Testis (tissue), 3 donors: Measurements from ENCODE around the gene DRD5. TPM values are rescaled to one million over a fixed set of nuclear protein-coding genes. Genes with fewer than 3 reads are reported as not detected.
"Not testable (repeated sequence)": the region's sequence is repeated elsewhere in the genome, so short reads cannot be mapped to it uniquely, and the experiment has no call there.

Experiments
- DNase-seq: peaks from one replicate; pipeline ENCODE4 v3.0.0-alpha.2; 2019
- H3K27ac ChIP-seq, 2 donors: fragments of 200-600 bp; sonication (generic); one replicate each; pipeline ENCODE4 v1.5.1; 2019
- H3K27me3 ChIP-seq: fragments of 200-600 bp; sonication (generic); one replicate; pipeline ENCODE4 v1.5.1; 2019
- H3K36me3 ChIP-seq: fragments of 200-600 bp; sonication (generic); one replicate; pipeline ENCODE4 v1.5.1; 2017; ENCODE audit warnings: low read depth; ENCODE audit errors: missing control alignments
- H3K4me1 ChIP-seq: fragments of 200-600 bp; sonication (generic); one replicate; pipeline ENCODE4 v1.5.1; 2019
- H3K4me3 ChIP-seq, 2 donors: fragments of 200-600 bp; sonication (generic); one replicate each; pipeline ENCODE4 v1.5.1; 2017 to 2019
- H3K9me3 ChIP-seq: fragments of 200-600 bp; sonication (generic); one replicate; pipeline ENCODE4 v1.5.1; 2017
- POLR2A ChIP-seq: fragments of 450-650 bp; IDR thresholded peaks from one replicate; pipeline ENCODE4 v1.6.1; 2017; ENCODE audit warnings: antibody characterized with exemption, mild to moderate bottlenecking, moderate library complexity
- WGBS, 2 donors: methylation state at CpG; one replicate each; pipeline ENCODE4 v1.1.5; 2018; 5-methylcytosine and 5-hydroxymethylcytosine counted together
- intact Hi-C: fragments of 100-400 bp; cut with DNase I; formaldehyde crosslinking; loops from one replicate; pipeline ENCODE4 v1.15.1; 2023; ENCODE audit warnings: low total_unique reads
- polyA plus RNA-seq: library from polyadenylated mRNA; stranded (reverse); fragments of 350-450 nt; fragmentation: Illumina TruSeq; extraction: RNeasy Lipid Tissue Mini Kit (QIAGEN cat#74804); gene quantifications from one replicate; pipeline ENCODE4 v1.2.3, GENCODE V29; 2014; ENCODE audit warnings: low read depth, low replicate concordance; ENCODE audit not compliant: insufficient read depth
- total RNA-seq, 2 donors: library from RNA; depleted of rRNA; stranded (reverse); fragments of >200 nt; gene quantifications; one replicate each; pipeline ENCODE4 v1.2.3, GENCODE V29; 2016
- TF ChIP-seq, protein P1 (sequence below), 3 experiments: fragments of 450-650 bp in 2 of 3; fragments of 200-600 bp in 1 of 3; sonication (generic) in 1 of 3; IDR thresholded peaks; one replicate each; pipeline ENCODE4 v1.5.1; 2016 to 2019; ENCODE audit warnings: antibody characterized with exemption in 3 of 3, mild to moderate bottlenecking in 2 of 3, moderate library complexity in 1 of 3

Gene DRD5
- total and polyA plus RNA-seq, 3 donors from 2014 or later = 0.34 to 0.39 TPM; not detected in 1

DNA sequence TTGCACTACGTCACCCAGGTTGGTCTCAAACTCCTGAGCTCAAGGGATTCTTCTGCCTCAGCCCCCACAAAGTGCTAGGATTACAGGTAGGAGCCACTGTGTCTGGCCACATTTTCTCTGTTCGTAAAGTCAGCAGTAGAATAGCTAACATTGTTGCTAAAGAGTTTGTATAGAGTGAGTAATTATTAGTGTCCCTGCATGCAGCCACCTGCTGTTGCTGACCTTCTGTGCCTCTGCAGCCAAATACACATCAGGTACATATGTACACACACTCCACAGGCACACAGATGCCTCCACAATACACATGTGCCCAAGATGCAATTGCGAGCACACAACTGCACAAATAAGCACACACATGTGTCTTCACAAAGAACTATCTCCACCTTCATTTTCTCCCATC is 10.9 kb downstream of the DRD5 start:
- Histone ChIP-seq H3K27ac (no peak overlapping the region), H3K9me3 (no peaks in the 10 kb centered on the region), H3K27me3 (no peaks in the 10 kb centered on the region), H3K4me1 (no peaks in the 10 kb centered on the region), H3K36me3 (no peaks in the 10 kb centered on the region), H3K4me3 (no peak overlapping the region)
- 72 to 87% methylated on average over 3 of the region's 3 CpGs for WGBS, 2 donors
- intact Hi-C loops = no loop called here
- TF ChIP-seq POLR2A = no peak
- TF ChIP-seq, protein P1, sequence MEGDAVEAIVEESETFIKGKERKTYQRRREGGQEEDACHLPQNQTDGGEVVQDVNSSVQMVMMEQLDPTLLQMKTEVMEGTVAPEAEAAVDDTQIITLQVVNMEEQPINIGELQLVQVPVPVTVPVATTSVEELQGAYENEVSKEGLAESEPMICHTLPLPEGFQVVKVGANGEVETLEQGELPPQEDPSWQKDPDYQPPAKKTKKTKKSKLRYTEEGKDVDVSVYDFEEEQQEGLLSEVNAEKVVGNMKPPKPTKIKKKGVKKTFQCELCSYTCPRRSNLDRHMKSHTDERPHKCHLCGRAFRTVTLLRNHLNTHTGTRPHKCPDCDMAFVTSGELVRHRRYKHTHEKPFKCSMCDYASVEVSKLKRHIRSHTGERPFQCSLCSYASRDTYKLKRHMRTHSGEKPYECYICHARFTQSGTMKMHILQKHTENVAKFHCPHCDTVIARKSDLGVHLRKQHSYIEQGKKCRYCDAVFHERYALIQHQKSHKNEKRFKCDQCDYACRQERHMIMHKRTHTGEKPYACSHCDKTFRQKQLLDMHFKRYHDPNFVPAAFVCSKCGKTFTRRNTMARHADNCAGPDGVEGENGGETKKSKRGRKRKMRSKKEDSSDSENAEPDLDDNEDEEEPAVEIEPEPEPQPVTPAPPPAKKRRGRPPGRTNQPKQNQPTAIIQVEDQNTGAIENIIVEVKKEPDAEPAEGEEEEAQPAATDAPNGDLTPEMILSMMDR (IDR thresholded peaks at IDR 0.05) = no peak
- DNase-seq = no peak

DNA sequence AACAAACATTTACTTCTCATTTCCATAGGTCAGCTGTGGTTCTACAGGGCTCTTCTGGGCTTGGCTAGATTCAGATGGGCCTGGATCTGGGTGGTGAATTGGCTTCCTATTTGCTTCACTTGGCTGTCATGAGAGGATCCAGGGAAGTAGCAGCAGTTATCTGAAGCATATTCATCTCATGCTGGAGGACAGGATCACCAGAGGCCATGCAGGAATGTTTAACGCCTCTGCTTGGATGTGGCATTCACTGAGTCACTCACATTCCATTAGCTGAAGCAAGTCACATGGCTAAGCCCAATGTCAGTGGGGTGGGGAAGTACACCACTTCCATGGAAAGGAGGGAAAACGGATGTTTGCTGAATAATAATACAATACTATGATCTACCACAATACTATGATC is 15.2 kb downstream of the DRD5 start:
- DNase-seq, H3K4me3 ChIP-seq, H3K4me1 ChIP-seq, intact Hi-C loops, H3K9me3 ChIP-seq, H3K27ac ChIP-seq, H3K27me3 ChIP-seq, H3K36me3 ChIP-seq: not testable (repeated sequence)
- WGBS, 2 donors = 39 to 46% methylated on average over 2 of the region's 2 CpGs

DNA sequence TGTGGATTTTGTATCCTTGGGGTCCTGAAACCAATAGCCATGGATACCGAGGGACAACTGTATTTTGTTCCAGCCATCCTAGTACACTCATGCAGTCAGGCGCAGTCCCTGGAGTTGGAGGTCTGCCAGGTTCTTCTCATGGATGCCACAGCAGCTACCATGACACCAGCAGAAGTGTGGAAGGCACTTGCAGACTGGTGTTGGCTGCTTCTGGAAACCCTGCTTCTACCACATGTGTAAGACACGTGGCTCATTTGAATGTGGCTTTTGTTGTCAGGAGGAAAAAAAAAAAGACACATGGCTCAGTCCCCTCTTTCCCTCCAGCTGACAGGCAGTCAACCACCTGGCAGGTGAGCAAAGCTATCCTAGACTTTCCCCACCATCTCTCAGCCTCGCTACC is 19.4 kb downstream of the DRD5 start:
- H3K4me1 ChIP-seq = no peaks in the 10 kb centered on the region
- intact Hi-C loops = no loop called here
- TF ChIP-seq, protein P1 (IDR thresholded peaks at IDR 0.05) = no peak
- TF ChIP-seq POLR2A = no peak
- H3K4me3 ChIP-seq = no peak overlapping the region
- WGBS, 2 donors = 73 to 91% methylated on average over 4 of the region's 4 CpGs
- no peak for DNase-seq
- no peaks in the 10 kb centered on the region for H3K9me3 ChIP-seq
- H3K27me3 ChIP-seq = no peaks in the 10 kb centered on the region
- no peak overlapping the region for H3K27ac ChIP-seq
- H3K36me3 ChIP-seq = no peaks in the 10 kb centered on the region

DNA sequence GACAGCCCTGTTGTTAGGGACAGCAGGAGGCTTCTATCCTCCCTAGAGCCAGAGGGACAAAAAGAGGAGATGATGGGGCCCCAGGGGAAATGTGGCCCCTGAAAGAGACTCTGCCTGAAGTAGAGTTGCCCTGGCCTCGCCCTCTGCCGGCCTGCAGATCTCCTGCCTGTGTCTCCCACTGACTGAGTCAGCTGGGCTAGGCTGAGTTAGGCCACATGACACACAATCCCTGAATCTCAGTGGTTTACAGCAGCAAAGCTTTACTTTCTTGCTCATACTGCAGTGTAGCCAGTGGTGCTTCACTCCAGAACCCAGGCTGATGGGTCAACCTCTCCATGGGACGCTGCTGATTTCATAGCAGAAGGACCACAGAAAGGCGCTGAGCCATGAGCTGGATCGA is 23.5 kb downstream of the DRD5 start:
- no peak for DNase-seq
- Histone ChIP-seq H3K27ac (no peak overlapping the region), H3K9me3 (no peaks in the 10 kb centered on the region), H3K27me3 (no peaks in the 10 kb centered on the region), H3K4me3 (no peak overlapping the region), H3K36me3 (no peaks in the 10 kb centered on the region), H3K4me1 (no peaks in the 10 kb centered on the region)
- 95% methylated on average over 4 to 5 of the region's 5 CpGs for WGBS, 2 donors
- no peak for TF ChIP-seq POLR2A
- TF ChIP-seq, protein P1 (IDR thresholded peaks at IDR 0.05) = no peak
- intact Hi-C loops = no loop called here

DNA sequence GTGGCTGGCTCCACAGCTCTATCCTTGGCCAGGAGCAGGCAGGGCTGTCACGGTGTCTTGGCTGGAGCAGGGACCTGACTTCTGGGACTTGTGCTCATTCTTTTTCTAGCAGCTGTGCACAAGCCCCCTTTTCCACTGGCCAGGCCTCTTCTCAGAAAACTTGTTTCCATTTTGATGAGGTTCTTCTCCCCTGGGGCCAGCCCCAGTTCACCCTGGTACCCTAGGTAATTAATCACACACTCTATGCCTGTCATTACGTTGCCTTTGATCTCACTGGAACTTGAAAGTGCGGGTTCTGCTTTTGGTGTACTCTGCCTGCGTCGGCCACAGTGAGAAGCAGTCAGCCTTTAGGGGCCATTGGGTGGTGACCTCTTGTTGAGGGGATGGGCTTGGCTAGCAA is 26.6 kb downstream of the DRD5 start:
- Histone ChIP-seq H3K4me1 (no peaks in the 10 kb centered on the region), H3K36me3 (no peaks in the 10 kb centered on the region), H3K27me3 (no peaks in the 10 kb centered on the region), H3K4me3 (no peak overlapping the region), H3K9me3 (no peaks in the 10 kb centered on the region), H3K27ac (no peak overlapping the region)
- WGBS, 2 donors = 81 to 84% methylated on average over 5 of the region's 5 CpGs
- DNase-seq = no peak
- intact Hi-C loops = no loop called here
- TF ChIP-seq, protein P1 (IDR thresholded peaks at IDR 0.05) = no peak
- TF ChIP-seq POLR2A = no peak
